Nephron (organoid): ENCODE data around the gene NPAS4.

Source experiments
- H3K27ac Mint-ChIP-seq, 3 experiments: 2 replicates each; pipeline ENCODE4 v1.8.0; 2020; ENCODE audit warnings: mixed read lengths in 3 of 3, mild to moderate bottlenecking in 2 of 3, moderate library complexity in 1 of 3
- H3K27me3 Mint-ChIP-seq: 2 replicates; pipeline ENCODE4 v1.8.0; 2021; ENCODE audit warnings: low read depth, mild to moderate bottlenecking, moderate library complexity, mixed read lengths
- H3K36me3 Mint-ChIP-seq: 2 replicates; pipeline ENCODE4 v1.8.0; 2020; ENCODE audit warnings: low read depth, mixed read lengths
- H3K4me1 Mint-ChIP-seq: 2 replicates; pipeline ENCODE4 v1.8.0; 2020; ENCODE audit warnings: mixed read lengths
- H3K4me3 Mint-ChIP-seq, 3 experiments: 2 replicates each; pipeline ENCODE4 v1.8.0; 2020; ENCODE audit warnings: mild to moderate bottlenecking in 3 of 3, mixed read lengths in 3 of 3, moderate library complexity in 2 of 3
- H3K9me3 Mint-ChIP-seq: 2 replicates; pipeline ENCODE4 v1.8.0; 2020; ENCODE audit warnings: mixed read lengths
- TF ChIP-seq, protein P1 (sequence below), 3 experiments: fragments of 200-600 bp; sonication (generic); IDR thresholded peaks; one replicate each; pipeline ENCODE4 v1.5.0; 2021; ENCODE audit warnings: antibody characterized with exemption in 3 of 3; ENCODE audit not compliant: unreplicated experiment in 3 of 3

The NPAS4 gene

DNA sequence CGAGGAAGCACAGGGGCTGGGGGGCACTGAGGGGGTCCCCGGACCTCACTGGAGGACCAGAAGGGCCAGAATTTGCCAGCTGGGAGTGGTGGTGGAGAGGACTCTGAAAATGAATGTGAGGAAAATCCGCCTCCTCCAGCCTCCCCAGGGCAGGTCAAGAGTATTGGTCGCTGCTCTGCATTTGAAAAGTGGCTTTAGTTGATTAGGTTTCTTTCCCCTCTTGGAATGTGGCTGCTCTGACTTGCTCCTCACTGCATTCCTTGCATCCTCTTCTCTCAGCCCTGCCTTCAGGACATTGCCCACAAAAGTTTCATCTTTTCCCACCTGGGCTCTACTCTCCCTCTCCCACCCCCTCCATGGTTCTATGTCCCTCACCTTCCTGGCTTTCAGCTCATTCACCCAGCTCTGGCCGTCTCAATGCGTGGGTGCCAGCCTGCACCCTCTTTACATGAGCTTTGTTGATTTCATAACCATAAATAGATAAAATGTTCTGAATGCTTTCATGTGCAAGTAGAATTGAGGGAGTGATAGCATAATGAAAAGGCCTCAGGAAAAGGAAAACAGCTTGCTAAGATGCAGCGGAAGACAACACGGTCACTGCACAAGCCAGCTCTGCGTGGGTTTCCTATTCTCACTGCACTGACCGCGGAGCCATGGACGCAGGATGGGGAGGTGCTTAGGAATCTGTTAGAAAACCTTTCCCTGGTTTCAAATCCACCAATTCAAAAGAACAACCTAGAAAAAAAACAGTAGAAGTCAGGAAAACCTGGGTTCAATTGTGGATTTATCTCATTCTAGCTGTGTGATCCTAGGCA is 6.5 kb upstream of the NPAS4 start:
- Mint-ChIP-seq H3K4me3 (no peak overlapping the region), H3K27ac (no peak overlapping the region), H3K36me3 (peaks cover 3% of the 10 kb centered on the region), H3K4me1 (peaks cover 16% of the 10 kb centered on the region), H3K9me3 (peaks cover 5% of the 10 kb centered on the region), H3K27me3 (peaks cover 65% of the 10 kb centered on the region)
- TF ChIP-seq, protein P1, sequence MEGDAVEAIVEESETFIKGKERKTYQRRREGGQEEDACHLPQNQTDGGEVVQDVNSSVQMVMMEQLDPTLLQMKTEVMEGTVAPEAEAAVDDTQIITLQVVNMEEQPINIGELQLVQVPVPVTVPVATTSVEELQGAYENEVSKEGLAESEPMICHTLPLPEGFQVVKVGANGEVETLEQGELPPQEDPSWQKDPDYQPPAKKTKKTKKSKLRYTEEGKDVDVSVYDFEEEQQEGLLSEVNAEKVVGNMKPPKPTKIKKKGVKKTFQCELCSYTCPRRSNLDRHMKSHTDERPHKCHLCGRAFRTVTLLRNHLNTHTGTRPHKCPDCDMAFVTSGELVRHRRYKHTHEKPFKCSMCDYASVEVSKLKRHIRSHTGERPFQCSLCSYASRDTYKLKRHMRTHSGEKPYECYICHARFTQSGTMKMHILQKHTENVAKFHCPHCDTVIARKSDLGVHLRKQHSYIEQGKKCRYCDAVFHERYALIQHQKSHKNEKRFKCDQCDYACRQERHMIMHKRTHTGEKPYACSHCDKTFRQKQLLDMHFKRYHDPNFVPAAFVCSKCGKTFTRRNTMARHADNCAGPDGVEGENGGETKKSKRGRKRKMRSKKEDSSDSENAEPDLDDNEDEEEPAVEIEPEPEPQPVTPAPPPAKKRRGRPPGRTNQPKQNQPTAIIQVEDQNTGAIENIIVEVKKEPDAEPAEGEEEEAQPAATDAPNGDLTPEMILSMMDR (IDR thresholded peaks at IDR 0.05; ENCODE audit: unreplicated experiment in 3 of 3): no peak

DNA sequence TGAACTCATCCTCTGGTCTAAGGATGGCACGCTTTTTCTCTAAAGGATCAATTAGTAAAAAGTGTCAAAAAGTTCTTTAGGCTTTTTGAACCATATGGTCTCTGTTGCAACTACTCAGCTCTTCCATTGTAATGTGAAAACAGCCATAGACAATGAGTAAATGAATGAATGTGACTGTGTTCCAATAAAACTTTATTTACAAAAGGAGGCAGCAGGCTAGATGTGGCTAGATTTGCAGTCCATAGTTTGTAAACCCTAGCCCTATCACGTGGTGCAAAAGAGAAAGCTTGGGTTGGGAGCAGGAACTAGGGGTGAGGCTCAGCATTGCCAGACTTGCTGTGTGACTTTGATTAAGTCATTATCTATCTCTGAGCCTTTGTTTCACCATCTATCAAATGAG is 5.4 kb upstream of the NPAS4 start:
- Mint-ChIP-seq H3K36me3 (peaks cover 3% of the 10 kb centered on the region), H3K4me3 (no peak overlapping the region), H3K27me3 (peaks cover 74% of the 10 kb centered on the region), H3K4me1 (peaks cover 16% of the 10 kb centered on the region), H3K9me3 (peaks cover 5% of the 10 kb centered on the region), H3K27ac (no peak overlapping the region)
- TF ChIP-seq, protein P1 (IDR thresholded peaks at IDR 0.05; ENCODE audit: unreplicated experiment in 3 of 3): no peak

DNA sequence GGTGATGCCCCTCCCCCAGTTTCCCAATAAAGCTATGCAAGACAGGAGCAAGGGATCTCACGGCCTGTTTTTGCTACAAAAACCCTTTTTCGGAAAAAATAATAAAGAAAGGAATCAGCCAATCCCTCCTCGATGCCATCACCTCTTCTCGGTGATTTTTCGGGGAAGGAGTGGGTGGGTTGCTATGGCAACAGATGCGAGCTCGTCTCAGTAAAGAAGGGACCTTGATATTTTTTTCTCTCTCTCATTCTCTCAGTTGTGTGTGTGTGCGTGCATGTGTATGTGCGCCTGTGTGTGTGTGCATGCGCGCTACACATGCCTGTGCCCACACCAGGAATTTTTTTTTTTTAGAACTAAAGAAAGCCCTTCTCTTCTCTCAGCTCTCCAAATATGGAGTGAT is 3.8 kb upstream of the NPAS4 start:
- peaks cover 3% of the 10 kb centered on the region for H3K36me3 Mint-ChIP-seq
- peaks cover 5% of the 10 kb centered on the region for H3K9me3 Mint-ChIP-seq
- peaks cover 16% of the 10 kb centered on the region for H3K4me1 Mint-ChIP-seq
- H3K27ac Mint-ChIP-seq: no peak overlapping the region
- H3K27me3 Mint-ChIP-seq: peaks cover 76% of the 10 kb centered on the region
- TF ChIP-seq, protein P1 (IDR thresholded peaks at IDR 0.05; ENCODE audit: unreplicated experiment in 3 of 3): no peak
- H3K4me3 Mint-ChIP-seq: no peak overlapping the region

DNA sequence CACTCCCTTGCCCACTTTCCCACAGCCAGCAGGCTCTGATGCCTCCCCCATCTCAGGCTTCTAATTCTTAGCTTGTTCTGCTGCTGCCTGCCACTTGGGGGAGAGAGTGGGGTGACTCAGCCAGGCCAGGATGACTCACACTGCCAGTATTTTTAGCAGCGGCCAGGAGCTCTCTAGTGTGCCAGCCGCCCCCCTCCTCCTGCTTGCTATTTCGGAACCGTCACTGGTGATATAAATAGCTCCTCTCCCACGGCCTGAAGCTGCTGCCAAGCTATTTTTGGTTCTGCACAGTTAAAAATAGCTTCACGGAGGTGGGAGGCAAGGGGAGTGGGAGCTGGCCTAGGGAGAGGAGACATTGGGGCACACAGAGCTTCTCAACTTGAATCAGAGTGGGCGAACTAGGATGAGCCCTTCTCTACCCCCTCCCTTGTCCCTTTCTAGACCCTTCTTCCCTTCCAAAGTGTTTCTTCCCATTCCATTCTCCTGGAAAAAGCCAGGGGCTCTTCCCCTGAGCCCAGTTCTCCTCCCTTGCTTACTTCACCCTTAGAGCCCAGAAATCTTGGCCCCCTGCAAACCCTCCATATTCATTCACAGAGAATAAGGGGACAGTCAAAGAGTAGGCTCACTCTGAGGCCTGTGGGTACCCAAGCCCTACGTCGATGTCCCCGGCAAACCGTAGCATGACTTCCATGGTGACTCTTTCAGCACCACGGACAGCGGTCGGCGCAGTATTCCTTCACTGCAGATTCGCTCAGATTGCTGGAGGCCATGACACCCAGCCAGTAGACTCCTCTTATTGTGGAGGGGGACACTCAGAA is 2.5 kb upstream of the NPAS4 start:
- Mint-ChIP-seq H3K4me3 (peak overlapping the region in 2 of 3 experiments; percentile 56 to 57), H3K27ac (peak overlapping the region in 1 of 3 experiments; percentile 14), H3K9me3 (peaks cover 5% of the 10 kb centered on the region), H3K4me1 (peaks cover 16% of the 10 kb centered on the region), H3K36me3 (peaks cover 3% of the 10 kb centered on the region), H3K27me3 (peaks cover 69% of the 10 kb centered on the region)
- TF ChIP-seq, protein P1 (IDR thresholded peaks at IDR 0.05; ENCODE audit: unreplicated experiment in 3 of 3): no peak

DNA sequence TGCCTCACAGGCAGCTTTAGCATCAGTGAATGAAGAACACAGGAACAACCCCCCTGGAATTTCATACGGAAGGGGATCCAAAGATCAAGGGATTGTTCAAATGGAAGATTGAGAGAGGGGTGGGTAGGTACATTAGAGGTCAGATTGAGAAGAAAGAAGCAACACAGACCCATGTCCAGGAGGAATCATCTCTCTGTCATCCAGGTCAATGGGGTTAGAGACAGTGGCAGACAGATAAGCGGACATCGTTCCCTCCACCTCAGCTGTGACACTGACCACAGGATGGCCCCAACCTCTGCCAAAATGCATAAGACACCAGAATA is 1.9 kb upstream of the NPAS4 start:
- TF ChIP-seq, protein P1 (IDR thresholded peaks at IDR 0.05; ENCODE audit: unreplicated experiment in 3 of 3): no peak
- H3K27ac Mint-ChIP-seq: peak overlapping the region in 1 of 3 experiments; percentile 14
- peaks cover 68% of the 10 kb centered on the region for H3K27me3 Mint-ChIP-seq
- H3K9me3 Mint-ChIP-seq: peaks cover 5% of the 10 kb centered on the region
- peak overlapping the region in 2 of 3 experiments; percentile 56 to 57 for H3K4me3 Mint-ChIP-seq
- H3K36me3 Mint-ChIP-seq: peaks cover 3% of the 10 kb centered on the region
- H3K4me1 Mint-ChIP-seq: peaks cover 16% of the 10 kb centered on the region
